IMR-90 (cell line): Measurements from ENCODE around the gene AUTS2. TPM values are rescaled to one million over a fixed set of nuclear protein-coding genes. Genes with fewer than 3 reads are reported as not detected.

Experiments
- ATAC-seq: fragments of 200-7000 bp; cut with Tn5 transposase; 2 replicates; pipeline ENCODE4 v1.9.1; 2020; ENCODE audit warnings: low read depth, mild to moderate bottlenecking, moderate library complexity
- BruUV-seq: library from RNA; stranded (reverse); fragments of 400-500 nt; replicated peaks from 2 replicates; lab custom pipeline; 2021; lab: Mats Ljungman, UMichigan
- CTCF ChIA-PET: fragments of 300-600 bp; formaldehyde crosslinking; extraction: SDS; loops from one replicate; lab custom pipeline; 2021; ENCODE audit warnings: antibody characterized with exemption; lab: Yijun Ruan, JAX
- POLR2A ChIA-PET: fragments of 300-600 bp; sonication (Branson Sonifier 250); formaldehyde crosslinking; loops from one replicate; lab custom pipeline; 2022; ENCODE audit warnings: antibody characterized with exemption; ENCODE audit not compliant: unreplicated experiment; lab: Charles Lee
- DNase-seq: peaks from one replicate; pipeline ENCODE4 v3.0.0; 2013
- H2AFZ ChIP-seq: replicated peaks from 2 replicates; pipeline ENCODE3; 2013; ENCODE audit warnings: low read length, mild to moderate bottlenecking; ENCODE audit not compliant: poor library complexity
- H2AK5ac ChIP-seq: 2 replicates; pipeline ENCODE4 v1.6.1; 2013; ENCODE audit warnings: low read depth, low read length, inconsistent platforms
- H2AK9ac ChIP-seq: replicated peaks from 2 replicates; pipeline ENCODE3; 2013; ENCODE audit warnings: mild to moderate bottlenecking, low read depth, low read length, moderate library complexity; ENCODE audit not compliant: poor library complexity
- H2BK120ac ChIP-seq: 2 replicates; pipeline ENCODE4 v1.6.1; 2013; ENCODE audit warnings: low read depth, low read length, inconsistent platforms
- H2BK15ac ChIP-seq: 3 replicates; pipeline ENCODE4 v1.6.1; 2013; ENCODE audit warnings: low read depth, low read length, inconsistent platforms
- H2BK20ac ChIP-seq: 2 replicates; pipeline ENCODE4 v1.6.1; 2013; ENCODE audit warnings: low read depth, mild to moderate bottlenecking, inconsistent platforms, low read length, moderate library complexity
- H2BK5ac ChIP-seq: 2 replicates; pipeline ENCODE4 v1.6.1; 2013; ENCODE audit warnings: mild to moderate bottlenecking, low read depth, low read length, inconsistent platforms; ENCODE audit not compliant: poor library complexity, severe bottlenecking
- H3K14ac ChIP-seq: replicated peaks from 2 replicates; pipeline ENCODE4 v1.6.1; 2013; ENCODE audit warnings: low read depth, low read length, inconsistent platforms
- H3K18ac ChIP-seq: 2 replicates; pipeline ENCODE4 v1.6.1; 2013; ENCODE audit warnings: low read depth, low read length, control low read depth
- H3K23ac ChIP-seq: 2 replicates; pipeline ENCODE4 v1.6.1; 2013; ENCODE audit warnings: low read depth, low read length, inconsistent platforms
- H3K27ac ChIP-seq: 2 replicates; pipeline ENCODE4 v1.5.1; 2013; ENCODE audit warnings: mild to moderate bottlenecking, control low read depth, low read length; ENCODE audit not compliant: insufficient read depth
- H3K27me3 ChIP-seq: 2 replicates; pipeline ENCODE4 v1.6.1; 2013; ENCODE audit warnings: low read length; ENCODE audit not compliant: control insufficient read depth, insufficient read depth
- H3K36me3 ChIP-seq: 2 replicates; pipeline ENCODE4 v1.6.1; 2013; ENCODE audit warnings: low read length, mixed read lengths; ENCODE audit not compliant: control insufficient read depth, insufficient read depth
- H3K4ac ChIP-seq: 2 replicates; pipeline ENCODE4 v1.6.1; 2013; ENCODE audit warnings: low read depth, low read length, inconsistent platforms
- H3K4me1 ChIP-seq: 2 replicates; pipeline ENCODE4 v1.6.1; 2013; ENCODE audit warnings: low read length, mixed read lengths; ENCODE audit not compliant: control insufficient read depth, insufficient read depth
- H3K4me2 ChIP-seq: 2 replicates; pipeline ENCODE4 v1.6.1; 2013; ENCODE audit warnings: low read depth, mild to moderate bottlenecking, control low read depth, low read length, moderate library complexity
- H3K4me3 ChIP-seq: 2 replicates; pipeline ENCODE4 v1.5.1; 2013; ENCODE audit warnings: low read depth, mild to moderate bottlenecking, control low read depth, low read length, moderate library complexity; ENCODE audit not compliant: insufficient read depth
- H3K56ac ChIP-seq: 2 replicates; pipeline ENCODE4 v1.6.1; 2013; ENCODE audit warnings: low read length, inconsistent platforms; ENCODE audit not compliant: insufficient read depth; ENCODE audit errors: extremely low read depth
- H3K79me1 ChIP-seq, 2 experiments: 2 replicates each; pipeline ENCODE4 v1.6.1; 2013; ENCODE audit warnings: low read length in 2 of 2, inconsistent platforms in 1 of 2, low read depth in 1 of 2
- H3K9ac ChIP-seq: 2 replicates; pipeline ENCODE4 v1.6.1; 2013; ENCODE audit warnings: low read depth, low read length, control low read depth
- H3K9me1 ChIP-seq: 2 replicates; pipeline ENCODE4 v1.6.1; 2013; ENCODE audit warnings: low read length, inconsistent platforms; ENCODE audit not compliant: insufficient read depth
- H3K9me3 ChIP-seq: 2 replicates; pipeline ENCODE4 v1.6.1; 2013; ENCODE audit warnings: low read length; ENCODE audit not compliant: control insufficient read depth, insufficient read depth
- H4K20me1 ChIP-seq: 2 replicates; pipeline ENCODE4 v1.6.1; 2013; ENCODE audit warnings: low read length, inconsistent platforms; ENCODE audit not compliant: insufficient read depth
- H4K5ac ChIP-seq: 2 replicates; pipeline ENCODE4 v1.6.1; 2013; ENCODE audit warnings: mild to moderate bottlenecking, low read depth, low read length, control low read depth
- H4K8ac ChIP-seq, 2 experiments: 2 replicates each; pipeline ENCODE4 v1.6.1; 2013; ENCODE audit warnings: low read depth in 2 of 2, low read length in 2 of 2, control low read depth in 1 of 2, inconsistent platforms in 1 of 2
- H4K91ac ChIP-seq: 2 replicates; pipeline ENCODE4 v1.6.1; 2013; ENCODE audit warnings: low read depth, low read length, inconsistent platforms; ENCODE audit not compliant: insufficient read depth
- BHLHE40 ChIP-seq: fragments of 150-350 bp; IDR thresholded peaks from 2 replicates; pipeline ENCODE4 v1.6.1; 2016; ENCODE audit warnings: mild to moderate bottlenecking, low read depth, low read length
- CHD1 ChIP-seq: IDR thresholded peaks from 2 replicates; pipeline ENCODE4 v1.6.1; 2012; ENCODE audit warnings: low read depth, low read length, improper control_type of control experiment
- MAFK ChIP-seq: IDR thresholded peaks from 2 replicates; pipeline ENCODE4 v1.6.1; 2012; ENCODE audit warnings: low read depth, low read length, improper control_type of control experiment
- NFE2L2 ChIP-seq: fragments of 150-350 bp; IDR thresholded peaks from 2 replicates; pipeline ENCODE4 v1.6.1; 2016; ENCODE audit warnings: low read depth, mild to moderate bottlenecking, low read length
- RAD21 ChIP-seq: IDR thresholded peaks from 2 replicates; pipeline ENCODE4 v1.6.1; 2012; ENCODE audit warnings: low read length, improper control_type of control experiment
- RFX5 ChIP-seq: IDR thresholded peaks from 2 replicates; pipeline ENCODE4 v1.8.0; 2012; ENCODE audit warnings: low read depth, mild to moderate bottlenecking, low read length, moderate library complexity
- SMC3 ChIP-seq: fragments of 150-350 bp; IDR thresholded peaks from 2 replicates; pipeline ENCODE4 v1.6.1; 2016; ENCODE audit warnings: low read depth, mild to moderate bottlenecking, antibody characterized with exemption, low read length, moderate library complexity
- WGBS, 2 experiments: methylation state at CpG; one replicate each; pipeline versions ENCODE4 v1.1.5 to v1.1.7; 2013; ENCODE audit warnings: missing lambda C conversion rate in 2 of 2; ENCODE audit not compliant: insufficient read length in 1 of 2; ENCODE audit errors: extremely low coverage in 2 of 2; 5-methylcytosine and 5-hydroxymethylcytosine counted together
- dilution Hi-C: fragments of 300-500 bp; cut with HindIII; formaldehyde crosslinking; loops from one replicate; pipeline ENCODE4 v1.14.3; 2018; ENCODE audit warnings: low sequenced_read_pairs; ENCODE audit not compliant: unreplicated experiment
- in situ Hi-C: fragments of 300-500 bp; cut with MboI; formaldehyde crosslinking; loops from 3 replicates; pipeline ENCODE4 v1.14.3; 2019; ENCODE audit warnings: low sequenced_read_pairs, inconsistent platforms, mixed read lengths
- intact Hi-C: fragments of 100-400 bp; cut with micrococcal nuclease; formaldehyde crosslinking; loops from 2 replicates; pipeline ENCODE4 v1.10.0; 2022
- polyA plus RNA-seq, 3 experiments: library from polyadenylated mRNA; depleted of rRNA; stranded (reverse); fragments of >200 nt; gene quantifications; 2 replicates each; pipeline ENCODE4 v1.2.3, GENCODE V29; 2012; ENCODE audit warnings: low replicate concordance in 1 of 3
- total RNA-seq: library from RNA; depleted of rRNA; stranded (reverse); fragments of >200 nt; gene quantifications from 2 replicates; pipeline ENCODE4 v1.2.3, GENCODE V29; 2012
- TF ChIP-seq, protein P1 (sequence below): conservative IDR thresholded peaks from 2 replicates; pipeline ENCODE4 v1.5.1; 2012; ENCODE audit warnings: mild to moderate bottlenecking, low read depth, low read length, improper control_type of control experiment
- TF ChIP-seq, protein P2 (sequence below): fragments of 150-350 bp; IDR thresholded peaks from 2 replicates; pipeline ENCODE4 v1.6.1; 2016; ENCODE audit warnings: low read depth, mild to moderate bottlenecking, low read length, moderate library complexity, borderline replicate concordance

AUTS2 gene
- total and polyA plus RNA-seq, 2 of the 4 experiments (the other 2 are of a cell fraction): 0.90 to 3.0 TPM

GRCh38 chr7:70349819-70350218 lies 751.5 kb downstream of the AUTS2 start:
- no peak overlapping the region for H3K14ac ChIP-seq
- no peak overlapping the region for H3K56ac ChIP-seq
- H3K4me3 ChIP-seq: no peak overlapping the region
- no peak overlapping the region for H2AK5ac ChIP-seq
- H3K4me1 ChIP-seq: no peaks in the 10 kb centered on the region
- ATAC-seq (no peak), DNase-seq (no peak)
- no peak overlapping the region for H2BK5ac ChIP-seq
- H2AFZ ChIP-seq: no peak overlapping the region
- no peak overlapping the region for H4K8ac ChIP-seq
- no peak overlapping the region for H3K9ac ChIP-seq
- H4K20me1 ChIP-seq: no peaks in the 10 kb centered on the region
- dilution Hi-C loops (no loop called here), in situ Hi-C loops (no loop called here), intact Hi-C loops (no loop called here)
- H4K91ac ChIP-seq: no peak overlapping the region
- TF ChIP-seq CHD1 (no peak), RAD21 (no peak), NFE2L2 (no peak), BHLHE40 (no peak), RFX5 (no peak), SMC3 (no peak), MAFK (no peak)
- TF ChIP-seq, protein P1, sequence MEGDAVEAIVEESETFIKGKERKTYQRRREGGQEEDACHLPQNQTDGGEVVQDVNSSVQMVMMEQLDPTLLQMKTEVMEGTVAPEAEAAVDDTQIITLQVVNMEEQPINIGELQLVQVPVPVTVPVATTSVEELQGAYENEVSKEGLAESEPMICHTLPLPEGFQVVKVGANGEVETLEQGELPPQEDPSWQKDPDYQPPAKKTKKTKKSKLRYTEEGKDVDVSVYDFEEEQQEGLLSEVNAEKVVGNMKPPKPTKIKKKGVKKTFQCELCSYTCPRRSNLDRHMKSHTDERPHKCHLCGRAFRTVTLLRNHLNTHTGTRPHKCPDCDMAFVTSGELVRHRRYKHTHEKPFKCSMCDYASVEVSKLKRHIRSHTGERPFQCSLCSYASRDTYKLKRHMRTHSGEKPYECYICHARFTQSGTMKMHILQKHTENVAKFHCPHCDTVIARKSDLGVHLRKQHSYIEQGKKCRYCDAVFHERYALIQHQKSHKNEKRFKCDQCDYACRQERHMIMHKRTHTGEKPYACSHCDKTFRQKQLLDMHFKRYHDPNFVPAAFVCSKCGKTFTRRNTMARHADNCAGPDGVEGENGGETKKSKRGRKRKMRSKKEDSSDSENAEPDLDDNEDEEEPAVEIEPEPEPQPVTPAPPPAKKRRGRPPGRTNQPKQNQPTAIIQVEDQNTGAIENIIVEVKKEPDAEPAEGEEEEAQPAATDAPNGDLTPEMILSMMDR: no peak
- TF ChIP-seq, protein P2, sequence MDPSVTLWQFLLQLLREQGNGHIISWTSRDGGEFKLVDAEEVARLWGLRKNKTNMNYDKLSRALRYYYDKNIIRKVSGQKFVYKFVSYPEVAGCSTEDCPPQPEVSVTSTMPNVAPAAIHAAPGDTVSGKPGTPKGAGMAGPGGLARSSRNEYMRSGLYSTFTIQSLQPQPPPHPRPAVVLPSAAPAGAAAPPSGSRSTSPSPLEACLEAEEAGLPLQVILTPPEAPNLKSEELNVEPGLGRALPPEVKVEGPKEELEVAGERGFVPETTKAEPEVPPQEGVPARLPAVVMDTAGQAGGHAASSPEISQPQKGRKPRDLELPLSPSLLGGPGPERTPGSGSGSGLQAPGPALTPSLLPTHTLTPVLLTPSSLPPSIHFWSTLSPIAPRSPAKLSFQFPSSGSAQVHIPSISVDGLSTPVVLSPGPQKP: no peak
- H3K18ac ChIP-seq: no peak overlapping the region
- H3K27ac ChIP-seq: no peak overlapping the region
- no peaks in the 10 kb centered on the region for H3K9me1 ChIP-seq
- H3K36me3 ChIP-seq: no peaks in the 10 kb centered on the region
- H2BK20ac ChIP-seq: no peak overlapping the region
- H3K23ac ChIP-seq: no peak overlapping the region
- no peaks in the 10 kb centered on the region for H3K79me1 ChIP-seq
- ChIA-PET POLR2A (no interaction called here), CTCF (no interaction called here)
- no peak overlapping the region for H3K4me2 ChIP-seq
- no peaks in the 10 kb centered on the region for H3K9me3 ChIP-seq
- H4K5ac ChIP-seq: no peak overlapping the region
- no peak overlapping the region for H2AK9ac ChIP-seq
- H2BK120ac ChIP-seq: no peak overlapping the region
- H3K4ac ChIP-seq: no peak overlapping the region
- no peak overlapping the region for H2BK15ac ChIP-seq
- 40% methylated on average over 1 of the region's 1 CpG; no CpG with 5 or more reads in 1 of the 2 experiments for WGBS, 2 experiments
- BruUV-seq: no TSS peak
- no peaks in the 10 kb centered on the region for H3K27me3 ChIP-seq
